Measurements from ENCODE around the gene PDE6B. TPM values are rescaled to one million over a fixed set of nuclear protein-coding genes. Genes with fewer than 3 reads are reported as not detected.

PDE6B gene
- total RNA-seq, 1 experiment from 2014 or later, result not detected

- no peaks in the 10 kb centered on the region for H3K79me2 ChIP-seq (ENCODE audit: low read length)
- H3K27me3 ChIP-seq (ENCODE audit: low read length), result no peaks in the 10 kb centered on the region
- no peaks in the 10 kb centered on the region for H3K36me3 ChIP-seq (ENCODE audit: low read depth, low read length)
- ChIA-PET CTCF (no interaction called here), POLR2A (ENCODE audit: unreplicated experiment) (no interaction called here)
- H3K9ac ChIP-seq (ENCODE audit: low read length), result no peak overlapping the region
- no peak overlapping the region for H3K4me2 ChIP-seq (ENCODE audit: low read length)
- no TSS peak for BruUV-seq (replicated peaks)
- H3K4me1 ChIP-seq (ENCODE audit: insufficient read depth, low read length), result no peaks in the 10 kb centered on the region
- intact Hi-C loops (cut with micrococcal nuclease), result no loop called here
- no peak for ATAC-seq
- DNase-seq, result no peak
- no peak for TF ChIP-seq EZH2 (IDR thresholded peaks at IDR 0.05; ENCODE audit: low read length, unreplicated experiment)
- no peak for TF ChIP-seq EZH2phosphoT487 (IDR thresholded peaks at IDR 0.05; ENCODE audit: borderline replicate concordance, low read length)
- no peak for TF ChIP-seq CTCF (conservative IDR thresholded peaks at IDR 0.05; ENCODE audit: low read depth, low read length)
- H3K4me3 ChIP-seq (ENCODE audit: low read length), result no peak overlapping the region
- no peak overlapping the region for H2AFZ ChIP-seq (ENCODE audit: low read length)
- H4K20me1 ChIP-seq (ENCODE audit: low read length), result no peaks in the 10 kb centered on the region
- no peaks in the 10 kb centered on the region for H3K9me3 ChIP-seq (ENCODE audit: low read length)
- H3F3A ChIP-seq (ENCODE audit: low read length, unreplicated experiment), result no peaks in the 10 kb centered on the region
- H3K27ac ChIP-seq (ENCODE audit: low read length), result no peak overlapping the region
- no peaks in the 10 kb centered on the region for H3K9me2 ChIP-seq (replicated peaks; ENCODE audit: low read length)
These were observed 36.7 kb downstream of the PDE6B start for GRCh38 chr4:661881-662761.

- Histone ChIP-seq H3K27me3 (ENCODE audit: low read length) (no peaks in the 10 kb centered on the region), H3K4me2 (ENCODE audit: low read length) (no peak overlapping the region), H4K20me1 (ENCODE audit: low read length) (no peaks in the 10 kb centered on the region), H3K4me1 (ENCODE audit: insufficient read depth, low read length) (no peaks in the 10 kb centered on the region), H2AFZ (ENCODE audit: low read length) (no peak overlapping the region), H3K27ac (ENCODE audit: low read length) (no peak overlapping the region), H3K9me3 (ENCODE audit: low read length) (no peaks in the 10 kb centered on the region), H3K36me3 (ENCODE audit: low read depth, low read length) (no peaks in the 10 kb centered on the region), H3K9me2 (replicated peaks; ENCODE audit: low read length) (no peaks in the 10 kb centered on the region), H3K4me3 (ENCODE audit: low read length) (no peak overlapping the region), H3K79me2 (ENCODE audit: low read length) (no peaks in the 10 kb centered on the region), H3K9ac (ENCODE audit: low read length) (no peak overlapping the region), H3F3A (ENCODE audit: low read length, unreplicated experiment) (no peaks in the 10 kb centered on the region)
- intact Hi-C loops (cut with micrococcal nuclease), result no loop called here
- TF ChIP-seq EZH2 (IDR thresholded peaks at IDR 0.05; ENCODE audit: low read length, unreplicated experiment) (no peak), CTCF (conservative IDR thresholded peaks at IDR 0.05; ENCODE audit: low read depth, low read length) (no peak), EZH2phosphoT487 (IDR thresholded peaks at IDR 0.05; ENCODE audit: borderline replicate concordance, low read length) (no peak)
- no peak for DNase-seq
- POLR2A ChIA-PET (ENCODE audit: unreplicated experiment), result no interaction called here
- ATAC-seq, result no peak
- BruUV-seq (replicated peaks), result no TSS peak
- CTCF ChIA-PET, result no interaction called here
These were observed 37.7 kb downstream of the PDE6B start for GRCh38 chr4:663046-663437.

Data from PC-3 (cell line).